K562 (cell line): ENCODE results near the gene HCRT. TPM values are rescaled to one million over a fixed set of nuclear protein-coding genes. Genes with fewer than 3 reads are reported as not detected.

Experiments used
- E2F8 ChIP-seq: fragments of 450-650 bp; IDR thresholded peaks from 2 replicates; pipeline ENCODE4 v1.7.1; 2018; ENCODE audit warnings: mild to moderate bottlenecking, low read depth; ENCODE audit not compliant: partially characterized antibody
- ETS1 ChIP-seq: conservative IDR thresholded peaks from 2 replicates; pipeline ENCODE4 v1.6.1; 2011; ENCODE audit warnings: low read depth, mild to moderate bottlenecking, low read length; ENCODE audit not compliant: control insufficient read depth
- ETV1 ChIP-seq: fragments of 450-650 bp; conservative IDR thresholded peaks from 2 replicates; pipeline ENCODE4 v1.6.1; 2016; ENCODE audit warnings: missing genetic modification characterization, control low read depth, low read depth, missing compliant biosample characterization
- FOXA3 ChIP-seq, 2 experiments: fragments of 450-650 bp in 1 of 2; sonication (generic) in 1 of 2; formaldehyde crosslinking; IDR thresholded peaks in 1 of 2; conservative IDR thresholded peaks in 1 of 2; 2 replicates each; pipeline versions ENCODE4 v1.4.0 to v1.8.0; 2020 to 2022; ENCODE audit warnings: mild to moderate bottlenecking in 2 of 2, missing genetic modification reagents in 1 of 2
- HBP1 ChIP-seq: fragments of 450-650 bp; formaldehyde crosslinking; IDR thresholded peaks from 2 replicates; pipeline ENCODE4 v1.4.0; 2022; ENCODE audit warnings: missing genetic modification characterization
- KAT2B ChIP-seq: IDR thresholded peaks from one replicate; pipeline ENCODE4 v1.6.1; 2012; ENCODE audit warnings: low read depth, mild to moderate bottlenecking, control low read depth, inconsistent platforms, low read length, moderate library complexity
- MEIS2 ChIP-seq: fragments of 450-650 bp; IDR thresholded peaks from 2 replicates; pipeline ENCODE4 v1.6.1; 2014; ENCODE audit warnings: mild to moderate bottlenecking; ENCODE audit not compliant: partially characterized antibody
- PHF8 ChIP-seq: fragments of 200-600 bp; sonication (generic); IDR thresholded peaks from 2 replicates; pipeline ENCODE4 v1.6.1; 2012; ENCODE audit warnings: mixed run types, mild to moderate bottlenecking, inconsistent platforms, low read length, moderate library complexity, borderline replicate concordance
- TBL1XR1 ChIP-seq, 2 experiments: IDR thresholded peaks; 2 replicates each; pipeline ENCODE4 v1.6.1; 2012; ENCODE audit warnings: improper control_type of control experiment in 2 of 2, low read length in 2 of 2, mild to moderate bottlenecking in 1 of 2
- UBTF ChIP-seq, 2 experiments: IDR thresholded peaks; 2 replicates each; pipeline ENCODE4 v1.6.1; 2012; ENCODE audit warnings: improper control_type of control experiment in 2 of 2, low read depth in 2 of 2, low read length in 2 of 2, borderline replicate concordance in 1 of 2
- ZC3H11A ChIP-seq: IDR thresholded peaks from 2 replicates; pipeline ENCODE4 v1.6.1; 2012; ENCODE audit warnings: low read depth, low read length, improper control_type of control experiment
- polyA plus RNA-seq, 8 experiments: library from polyadenylated mRNA; depleted of rRNA in 4 of 8; stranded (reverse) in 5 of 8; unstranded in 3 of 8; fragments of >200 nt; fragmentation: Nextera tagmentation in 2 of 8; fragmentation: Illumina TruSeq in 1 of 8; extraction: Ambion mirVana in 2 of 8; extraction: Trizol in 1 of 8; gene quantifications; 2 replicates each; pipeline versions ENCODE4 v1.2.1 to v1.2.3, GENCODE V29; 2011 to 2014; ENCODE audit warnings: inconsistent platforms in 1 of 8, missing spikeins in 1 of 8
- total RNA-seq, 7 experiments: library from RNA; depleted of rRNA in 6 of 7; stranded (reverse); fragments of >200 nt in 6 of 7; fragmentation: Illumina TruSeq in 2 of 7; extraction: Trizol in 2 of 7; gene quantifications; 2 replicates each; pipeline versions ENCODE4 v1.2.1 to v1.2.3, GENCODE V29; 2011 to 2021; ENCODE audit warnings: low replicate concordance in 1 of 7

HCRT gene
- total and polyA plus RNA-seq, 9 of the 15 experiments (the other 6 are each of a cell fraction or from before 2014, with no cell fraction given), result not detected

- TF ChIP-seq FOXA3 (CRISPR knock-in tag; conservative IDR thresholded peaks at IDR 0.05 in 1 of 2, IDR thresholded peaks at IDR 0.05 in 1 of 2) (no peak; a peak in 1 of 4 replicates), ETV1 (no peak), KAT2B (no peak), ZC3H11A (no peak), ETS1 (peak; percentile 25; the same call in 1 of the 2 replicates), UBTF (IDR thresholded peaks at IDR 0.05; ENCODE audit: borderline replicate concordance in 1 of 2, low read depth in 2 of 2, low read length in 2 of 2) (peak in 1 of 2 experiments; percentile 8; a peak in 1 of 4 replicates), HBP1 (no peak), MEIS2 (peak; percentile 22), TBL1XR1 (IDR thresholded peaks at IDR 0.05; ENCODE audit: low read length in 2 of 2) (peak in 1 of 2 experiments; percentile 59; a peak in 1 of 4 replicates), PHF8 (peak; percentile 12; the same call in 1 of the 2 replicates), E2F8 (peak; percentile 99)
Observed at GRCh38 chr17:42180922-42181850, 4.1 kb downstream of the HCRT start, which contains the start of gene KCNH4 (continued).
